Measurements from ENCODE around the gene MYRF.

- no peak for TF ChIP-seq EZH2 (IDR thresholded peaks at IDR 0.05)
- no peak for TF ChIP-seq POLR2AphosphoS5 (IDR thresholded peaks at IDR 0.05; ENCODE audit: borderline replicate concordance, low read depth, low read length)
Observed at GRCh38 chr11:61773809-61774208, 21.4 kb downstream of the MYRF start.

Measured in SK-N-MC (cell line).